Transverse colon (tissue), 4 donors: ENCODE measurements around the gene NT5DC3.

Experiments
- CTCF ChIP-seq, 5 experiments: fragments of 200-600 bp in 3 of 5; fragments of 450-650 bp in 2 of 5; sonication (generic) in 3 of 5; IDR thresholded peaks; 1 replicate in 2 of 5; 2 replicates in 3 of 5; pipeline ENCODE4 v1.5.1; 2016 to 2017; ENCODE audit warnings: antibody characterized with exemption in 5 of 5, inconsistent platforms in 3 of 5, mild to moderate bottlenecking in 2 of 5, moderate library complexity in 1 of 5
- POLR2AphosphoS5 ChIP-seq, 3 donors: sonication (generic); formaldehyde crosslinking; IDR thresholded peaks; one replicate each; pipeline ENCODE4 v1.6.1; 2016; ENCODE audit warnings: antibody characterized with exemption in 3 of 3

DNA sequence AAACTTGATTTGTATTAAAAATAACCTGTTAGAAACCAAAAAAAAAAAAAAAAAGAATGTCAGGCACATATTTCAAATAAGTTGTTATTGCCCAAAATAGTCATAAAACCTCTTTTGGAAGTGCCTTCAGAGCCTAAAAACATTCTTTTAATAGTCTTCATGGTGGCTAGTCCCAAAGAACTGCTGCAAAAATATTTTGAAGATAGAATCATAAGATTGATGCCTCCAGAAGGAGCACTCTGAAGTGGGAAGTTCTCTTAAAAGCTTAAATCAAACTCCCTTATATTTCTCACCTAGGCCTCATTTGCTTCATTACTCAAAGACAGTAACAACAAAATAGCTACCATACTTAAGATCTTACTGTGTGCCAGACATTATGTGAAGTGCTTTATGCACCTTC lies 27.2 kb upstream of the NT5DC3 start:
- TF ChIP-seq CTCF (IDR thresholded peaks at IDR 0.05) = no peak
- peak in 1 of 3 donors; percentile 22 for TF ChIP-seq POLR2AphosphoS5 (IDR thresholded peaks at IDR 0.05)
